CD14-positive monocyte (primary cell): ENCODE measurements around the gene TMEM248. TPM values are rescaled to one million over a fixed set of nuclear protein-coding genes. Genes with fewer than 3 reads are reported as not detected.

Experiments
- DNase-seq, 3 donors: peaks; one replicate each; pipeline ENCODE4 v3.0.0-alpha.2; 2011 to 2022
- H2AFZ ChIP-seq: 2 replicates; pipeline ENCODE4 v1.6.0; 2012; ENCODE audit warnings: mild to moderate bottlenecking, low read depth, low read length, inconsistent platforms; ENCODE audit not compliant: insufficient read depth, poor library complexity, severe bottlenecking
- H3K27ac ChIP-seq, 2 donors: 1 replicate in 1 of 2; 2 replicates in 1 of 2; pipeline ENCODE4 v1.5.1; 2012 to 2013; ENCODE audit warnings: low read length in 2 of 2, control low read depth in 1 of 2, inconsistent platforms in 1 of 2, low read depth in 1 of 2, mild to moderate bottlenecking in 1 of 2
- H3K27me3 ChIP-seq, 2 donors: one replicate each; pipeline versions ENCODE4 v1.6.0 to v1.6.1; 2011 to 2013; ENCODE audit warnings: low read length in 2 of 2; ENCODE audit not compliant: control insufficient read depth in 2 of 2, insufficient read depth in 2 of 2
- H3K36me3 ChIP-seq, 2 donors: replicated peaks in 1 of 2; 1 replicate in 1 of 2; 2 replicates in 1 of 2; pipeline versions ENCODE4 v1.5.1 to v1.6.1; 2012 to 2013; ENCODE audit warnings: low read length in 2 of 2, control low read depth in 1 of 2, inconsistent platforms in 1 of 2, mild to moderate bottlenecking in 1 of 2; ENCODE audit not compliant: insufficient read depth in 2 of 2, control insufficient read depth in 1 of 2
- H3K4me1 ChIP-seq, 2 donors: 1 replicate in 1 of 2; 2 replicates in 1 of 2; pipeline versions ENCODE4 v1.5.1 to v1.6.1; 2012 to 2013; ENCODE audit warnings: low read length in 2 of 2, control low read depth in 1 of 2, inconsistent platforms in 1 of 2, mild to moderate bottlenecking in 1 of 2, moderate library complexity in 1 of 2; ENCODE audit not compliant: insufficient read depth in 2 of 2, control insufficient read depth in 1 of 2
- H3K4me2 ChIP-seq: replicated peaks from 2 replicates; pipeline ENCODE3; 2012; ENCODE audit warnings: low read length, moderate library complexity, mild to moderate bottlenecking; ENCODE audit not compliant: poor library complexity, severe bottlenecking; ENCODE audit errors: extremely low read depth
- H3K4me3 ChIP-seq, 3 experiments: fragments of 200-600 bp in 1 of 3; sonication (generic) in 1 of 3; replicated peaks in 1 of 3; 1 replicate in 2 of 3; 2 replicates in 1 of 3; pipeline ENCODE4 v1.5.1; 2011 to 2013; ENCODE audit warnings: low read length in 3 of 3, mild to moderate bottlenecking in 3 of 3, control low read depth in 2 of 3, low read depth in 2 of 3, inconsistent platforms in 1 of 3, moderate library complexity in 1 of 3
- H3K79me2 ChIP-seq: 2 replicates; pipeline ENCODE4 v1.6.0; 2012; ENCODE audit warnings: mild to moderate bottlenecking, control low read depth, inconsistent platforms, low read length, moderate library complexity; ENCODE audit not compliant: insufficient read depth
- H3K9ac ChIP-seq: 2 replicates; pipeline ENCODE4 v1.6.0; 2017; ENCODE audit warnings: low read length, mild to moderate bottlenecking; ENCODE audit not compliant: insufficient read depth, poor library complexity, severe bottlenecking
- H3K9me3 ChIP-seq, 2 donors: replicated peaks in 1 of 2; 1 replicate in 1 of 2; 2 replicates in 1 of 2; pipeline versions ENCODE4 v1.5.1 to v1.6.1; 2012 to 2013; ENCODE audit warnings: low read length in 2 of 2, control low read depth in 1 of 2; ENCODE audit not compliant: control insufficient read depth in 1 of 2, insufficient read depth in 1 of 2
- H4K20me1 ChIP-seq: 2 replicates; pipeline ENCODE4 v1.6.0; 2012; ENCODE audit warnings: mild to moderate bottlenecking, low read length, control low read depth, moderate library complexity; ENCODE audit not compliant: insufficient read depth
- H3K27ac Mint-ChIP-seq, 7 donors: one replicate each; pipeline ENCODE4 v1.8.0; 2020; ENCODE audit warnings: mild to moderate bottlenecking in 7 of 7, mixed read lengths in 7 of 7, moderate library complexity in 6 of 7, inconsistent platforms in 2 of 7
- H3K27me3 Mint-ChIP-seq, 3 donors: one replicate each; pipeline ENCODE4 v1.8.0; 2021 to 2022; ENCODE audit warnings: low read depth in 3 of 3, mild to moderate bottlenecking in 3 of 3, mixed read lengths in 3 of 3, moderate library complexity in 3 of 3, inconsistent platforms in 1 of 3
- H3K36me3 Mint-ChIP-seq, 2 donors: one replicate each; pipeline ENCODE4 v1.8.0; 2020; ENCODE audit warnings: mixed read lengths in 2 of 2, inconsistent platforms in 1 of 2, mild to moderate bottlenecking in 1 of 2
- H3K4me1 Mint-ChIP-seq: one replicate; pipeline ENCODE4 v1.8.0; 2020; ENCODE audit warnings: mild to moderate bottlenecking, mixed read lengths
- H3K4me3 Mint-ChIP-seq, 2 donors: one replicate each; pipeline ENCODE4 v1.8.0; 2020; ENCODE audit warnings: mild to moderate bottlenecking in 2 of 2, mixed read lengths in 2 of 2, moderate library complexity in 1 of 2
- H3K9me3 Mint-ChIP-seq, 7 donors: one replicate each; pipeline ENCODE4 v1.8.0; 2020 to 2022; ENCODE audit warnings: mixed read lengths in 7 of 7, mild to moderate bottlenecking in 6 of 7, moderate library complexity in 6 of 7, inconsistent platforms in 2 of 7
- CTCF ChIP-seq: fragments of 200-600 bp; IDR thresholded peaks from one replicate; pipeline ENCODE4 v1.8.0; 2022; ENCODE audit warnings: antibody characterized with exemption, mild to moderate bottlenecking
- WGBS: methylation state at CpG from one replicate; pipeline ENCODE4 v1.1.5; 2013; ENCODE audit warnings: missing lambda C conversion rate; ENCODE audit not compliant: insufficient coverage; 5-methylcytosine and 5-hydroxymethylcytosine counted together
- intact Hi-C, 2 donors: fragments of 100-400 bp; cut with micrococcal nuclease; formaldehyde crosslinking; loops; one replicate each; pipeline versions ENCODE4 v1.15.0 to v1.15.1; 2023
- polyA plus RNA-seq, 3 donors: library from polyadenylated mRNA; depleted of rRNA in 1 of 3; unstranded in 2 of 3; stranded (reverse) in 1 of 3; fragments of 300-500 nt in 2 of 3; fragments of >200 nt in 1 of 3; fragmentation: Illumina TruSeq in 2 of 3; gene quantifications; 1 replicate in 2 of 3; 2 replicates in 1 of 3; pipeline ENCODE4 v1.2.3, GENCODE V29; 2012 to 2021

TMEM248 gene
- polyA plus RNA-seq, 3 donors: 67.5 to 82.3 (median 78.3) TPM

- Mint-ChIP-seq H3K9me3 (peaks cover 0 to 3% (median 0%) of the 10 kb centered on the region in 7 donors), H3K4me1 (peaks cover 17% of the 10 kb centered on the region), H3K36me3 (peaks cover 33 to 74% of the 10 kb centered on the region in 2 donors), H3K27ac (peak overlapping the region in 1 of 7 donors; percentile 27), H3K4me3 (no peak overlapping the region), H3K27me3 (peaks cover 0 to 3% (median 0%) of the 10 kb centered on the region in 3 donors)
- intact Hi-C loops: no loop called here
- TF ChIP-seq CTCF: no peak
- H3K4me1 ChIP-seq: no peaks in the 10 kb centered on the region
- no peak for DNase-seq
- H3K4me2 ChIP-seq: no peak overlapping the region
- no peak overlapping the region for H3K9ac ChIP-seq
- no peak overlapping the region for H2AFZ ChIP-seq
- peaks cover 88% of the 10 kb centered on the region for H4K20me1 ChIP-seq
- H3K36me3 ChIP-seq: peaks cover 22 to 45% of the 10 kb centered on the region in 2 donors
- H3K27ac ChIP-seq: no peak overlapping the region
- H3K4me3 ChIP-seq: no peak overlapping the region
- no CpG with 5 or more reads among the region's 4 CpGs for WGBS
- H3K27me3 ChIP-seq: no peaks in the 10 kb centered on the region
- peaks cover 85% of the 10 kb centered on the region for H3K79me2 ChIP-seq
- no peaks in the 10 kb centered on the region for H3K9me3 ChIP-seq
Observed at GRCh38 chr7:66937940-66938339, 16.9 kb downstream of the TMEM248 start.

GRCh38 chr7:66939325-66939724, 18.3 kb downstream of the TMEM248 start:
- Histone ChIP-seq H3K36me3 (peaks cover 33 to 59% of the 10 kb centered on the region in 2 donors), H3K4me2 (no peak overlapping the region), H3K27me3 (no peaks in the 10 kb centered on the region), H2AFZ (no peak overlapping the region), H3K27ac (no peak overlapping the region), H3K9ac (no peak overlapping the region), H4K20me1 (peaks cover 88% of the 10 kb centered on the region), H3K9me3 (no peaks in the 10 kb centered on the region), H3K79me2 (peaks cover 71% of the 10 kb centered on the region), H3K4me1 (no peaks in the 10 kb centered on the region), H3K4me3 (no peak overlapping the region)
- H3K4me1 Mint-ChIP-seq: peaks cover 16% of the 10 kb centered on the region
- WGBS: no CpG with 5 or more reads among the region's 4 CpGs
- H3K36me3 Mint-ChIP-seq: peaks cover 42 to 80% of the 10 kb centered on the region in 2 donors
- peak overlapping the region in 2 of 7 donors; percentile 14 to 47 for H3K27ac Mint-ChIP-seq
- no peak for TF ChIP-seq CTCF
- intact Hi-C loops: no loop called here
- no peak for DNase-seq
- H3K27me3 Mint-ChIP-seq: peaks cover 0 to 3% (median 0%) of the 10 kb centered on the region in 3 donors
- H3K9me3 Mint-ChIP-seq: peaks cover 0 to 3% (median 0%) of the 10 kb centered on the region in 7 donors
- no peak overlapping the region for H3K4me3 Mint-ChIP-seq
